ENCODE data around the gene ASTN2.
"Not testable (repeated sequence)": the region's sequence is repeated elsewhere in the genome, so short reads cannot be mapped to it uniquely, and the experiment has no call there.

ASTN2 gene

DNA sequence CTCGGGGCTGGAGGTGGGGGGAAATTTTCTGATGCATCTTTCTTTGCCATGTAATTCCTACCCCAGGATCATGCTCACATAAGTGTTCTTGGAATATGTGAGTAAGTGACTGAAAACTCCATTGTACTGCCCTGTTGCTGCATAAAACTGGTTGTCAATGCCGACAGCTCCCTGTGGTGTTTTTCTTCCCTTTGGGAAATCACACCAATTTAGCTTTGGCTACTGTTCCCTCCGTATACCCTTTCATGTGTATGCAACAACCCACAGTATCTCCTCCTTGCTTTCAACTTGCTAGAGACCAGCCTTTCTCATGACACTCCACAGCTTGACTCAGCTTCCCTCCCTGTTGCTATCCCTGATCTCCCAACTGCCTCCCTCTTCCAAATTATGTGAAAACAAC is 487.1 kb downstream of the ASTN2 start:
- Histone ChIP-seq H3K4me1 (ENCODE audit: control insufficient read depth in 1 of 2, insufficient read depth in 2 of 2, low read length in 2 of 2) (no peaks in the 10 kb centered on the region), H3K27me3 (ENCODE audit: low read depth, low read length) (no peaks in the 10 kb centered on the region), H3K9me3 (ENCODE audit: control insufficient read depth in 1 of 2, low read length in 2 of 2) (no peaks in the 10 kb centered on the region), H3K27ac (ENCODE audit: low read length) (no peak overlapping the region), H3K36me3 (ENCODE audit: control insufficient read depth in 1 of 2, insufficient read depth in 2 of 2, low read length in 2 of 2) (no peaks in the 10 kb centered on the region), H3K4me3 (ENCODE audit: low read depth in 1 of 2, low read length in 2 of 2) (no peak overlapping the region)

GRCh38 chr9:116925121-116925520 is 489.7 kb downstream of the ASTN2 start:
- Histone ChIP-seq H3K27ac (ENCODE audit: low read length) (no peak overlapping the region), H3K4me1 (ENCODE audit: control insufficient read depth in 1 of 2, insufficient read depth in 2 of 2, low read length in 2 of 2) (no peaks in the 10 kb centered on the region), H3K36me3 (ENCODE audit: control insufficient read depth in 1 of 2, insufficient read depth in 2 of 2, low read length in 2 of 2) (no peaks in the 10 kb centered on the region), H3K27me3 (ENCODE audit: low read depth, low read length) (no peaks in the 10 kb centered on the region), H3K9me3 (ENCODE audit: control insufficient read depth in 1 of 2, low read length in 2 of 2) (no peaks in the 10 kb centered on the region), H3K4me3 (ENCODE audit: low read depth in 1 of 2, low read length in 2 of 2) (no peak overlapping the region)

- H3K4me1 ChIP-seq (ENCODE audit: control insufficient read depth in 1 of 2, insufficient read depth in 2 of 2, low read length in 2 of 2) = no peaks in the 10 kb centered on the region
- no peak overlapping the region for H3K4me3 ChIP-seq (ENCODE audit: low read depth in 1 of 2, low read length in 2 of 2)
- H3K36me3 ChIP-seq (ENCODE audit: control insufficient read depth in 1 of 2, insufficient read depth in 2 of 2, low read length in 2 of 2) = no peaks in the 10 kb centered on the region
- no peaks in the 10 kb centered on the region for H3K9me3 ChIP-seq (ENCODE audit: control insufficient read depth in 1 of 2, low read length in 2 of 2)
- H3K27me3 ChIP-seq (ENCODE audit: low read depth, low read length) = no peaks in the 10 kb centered on the region
- H3K27ac ChIP-seq (ENCODE audit: low read length) = no peak overlapping the region
These were observed 490.3 kb downstream of the ASTN2 start for GRCh38 chr9:116924462-116925110.

DNA sequence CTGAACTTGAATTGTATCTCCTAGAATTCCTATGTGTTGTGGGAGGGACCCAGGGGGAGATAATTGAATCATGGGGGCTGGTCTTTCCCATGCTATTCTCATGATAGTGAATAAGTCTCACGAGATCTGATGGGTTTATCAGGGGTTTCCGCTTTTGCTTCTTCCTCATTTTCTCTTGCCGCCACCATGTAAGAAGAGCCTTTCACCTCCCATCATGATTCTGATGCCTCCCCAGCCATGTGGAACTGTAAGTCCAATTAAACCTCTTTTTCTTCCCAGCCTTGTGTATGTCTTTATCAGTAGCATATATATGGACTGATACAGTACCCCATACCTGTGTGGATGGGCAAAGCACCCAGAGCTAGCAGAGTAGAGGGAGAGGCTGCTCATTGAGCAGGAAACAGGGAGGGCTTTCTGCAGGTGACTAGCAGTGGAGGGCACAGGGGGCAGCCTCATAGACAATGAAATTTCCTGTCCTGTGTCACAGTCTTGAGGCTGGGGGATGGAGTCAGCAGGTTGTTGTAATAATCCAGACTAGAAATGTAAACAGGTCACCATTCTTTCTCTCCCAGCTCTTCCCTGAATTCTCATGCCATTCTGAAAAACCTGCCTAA is 496.9 kb downstream of the ASTN2 start:
- H3K4me1 ChIP-seq (ENCODE audit: control insufficient read depth in 1 of 2, insufficient read depth in 2 of 2, low read length in 2 of 2) = not testable (repeated sequence)

GRCh38 chr9:116913536-116913935 is 501.3 kb downstream of the ASTN2 start:
- H3K4me3 ChIP-seq (ENCODE audit: low read depth in 1 of 2, low read length in 2 of 2) = no peak overlapping the region
- H3K27me3 ChIP-seq (ENCODE audit: low read depth, low read length) = no peaks in the 10 kb centered on the region
- no peaks in the 10 kb centered on the region for H3K9me3 ChIP-seq (ENCODE audit: control insufficient read depth in 1 of 2, low read length in 2 of 2)
- no peak overlapping the region for H3K27ac ChIP-seq (ENCODE audit: low read length)
- no peaks in the 10 kb centered on the region for H3K36me3 ChIP-seq (ENCODE audit: control insufficient read depth in 1 of 2, insufficient read depth in 2 of 2, low read length in 2 of 2)
- H3K4me1 ChIP-seq (ENCODE audit: control insufficient read depth in 1 of 2, insufficient read depth in 2 of 2, low read length in 2 of 2) = no peaks in the 10 kb centered on the region

More for the DNA sequence above, 496.9 kb downstream of the ASTN2 start:
- not testable (repeated sequence) for H3K36me3 ChIP-seq (ENCODE audit: control insufficient read depth in 1 of 2, insufficient read depth in 2 of 2, low read length in 2 of 2); H3K27ac ChIP-seq (ENCODE audit: low read length); H3K9me3 ChIP-seq (ENCODE audit: control insufficient read depth in 1 of 2, low read length in 2 of 2); H3K27me3 ChIP-seq (ENCODE audit: low read depth, low read length); H3K4me3 ChIP-seq (ENCODE audit: low read depth in 1 of 2, low read length in 2 of 2)

DNA sequence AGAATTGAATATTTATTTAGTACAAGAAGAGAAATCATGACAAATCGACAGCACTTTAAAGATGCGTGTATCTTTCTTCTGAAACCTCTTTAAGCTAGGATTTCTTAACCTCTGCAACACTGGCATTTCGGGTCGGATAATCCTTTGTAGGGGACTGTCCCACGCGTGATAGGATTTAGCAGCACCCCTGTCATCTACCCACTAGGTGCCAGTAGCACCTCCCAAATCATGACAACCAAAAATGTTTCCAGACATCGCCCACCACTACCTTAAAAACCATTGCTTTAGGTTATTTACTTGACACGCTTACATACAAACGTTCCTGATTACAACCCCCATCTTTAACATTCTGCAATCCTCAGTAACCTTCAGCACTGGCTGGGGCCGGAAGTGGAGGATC is 504.7 kb downstream of the ASTN2 start:
- Histone ChIP-seq H3K9me3 (ENCODE audit: control insufficient read depth in 1 of 2, low read length in 2 of 2) (no peaks in the 10 kb centered on the region), H3K36me3 (ENCODE audit: control insufficient read depth in 1 of 2, insufficient read depth in 2 of 2, low read length in 2 of 2) (no peaks in the 10 kb centered on the region), H3K4me1 (ENCODE audit: control insufficient read depth in 1 of 2, insufficient read depth in 2 of 2, low read length in 2 of 2) (no peaks in the 10 kb centered on the region), H3K27ac (ENCODE audit: low read length) (no peak overlapping the region), H3K4me3 (ENCODE audit: low read depth in 1 of 2, low read length in 2 of 2) (no peak overlapping the region), H3K27me3 (ENCODE audit: low read depth, low read length) (no peaks in the 10 kb centered on the region)

DNA sequence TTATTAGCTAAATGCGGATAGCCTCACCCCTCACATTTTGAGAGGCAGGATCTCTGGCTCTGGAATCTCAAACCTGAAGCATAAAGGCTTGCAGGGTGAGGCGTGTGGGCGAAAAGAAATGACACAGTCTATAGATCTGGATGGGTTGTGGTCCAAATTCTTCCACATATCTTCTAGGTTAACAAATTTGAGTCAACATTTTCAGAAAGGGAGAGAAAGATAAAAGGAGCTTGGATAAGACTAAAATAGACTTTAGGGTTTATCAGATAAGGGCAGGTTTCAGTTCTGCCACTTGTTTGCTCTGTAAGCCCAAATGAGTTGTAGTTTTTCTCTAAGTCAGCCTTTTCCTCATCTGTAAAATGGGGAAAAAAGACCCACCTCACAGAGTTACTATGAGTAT is 506.9 kb downstream of the ASTN2 start:
- Histone ChIP-seq H3K4me1 (ENCODE audit: control insufficient read depth in 1 of 2, insufficient read depth in 2 of 2, low read length in 2 of 2) (no peaks in the 10 kb centered on the region), H3K27ac (ENCODE audit: low read length) (no peak overlapping the region), H3K9me3 (ENCODE audit: control insufficient read depth in 1 of 2, low read length in 2 of 2) (no peaks in the 10 kb centered on the region), H3K27me3 (ENCODE audit: low read depth, low read length) (no peaks in the 10 kb centered on the region), H3K4me3 (ENCODE audit: low read depth in 1 of 2, low read length in 2 of 2) (no peak overlapping the region), H3K36me3 (ENCODE audit: control insufficient read depth in 1 of 2, insufficient read depth in 2 of 2, low read length in 2 of 2) (no peaks in the 10 kb centered on the region)

- Histone ChIP-seq H3K36me3 (ENCODE audit: control insufficient read depth in 1 of 2, insufficient read depth in 2 of 2, low read length in 2 of 2) (no peaks in the 10 kb centered on the region), H3K27me3 (ENCODE audit: low read depth, low read length) (no peaks in the 10 kb centered on the region), H3K4me1 (ENCODE audit: control insufficient read depth in 1 of 2, insufficient read depth in 2 of 2, low read length in 2 of 2) (no peaks in the 10 kb centered on the region), H3K9me3 (ENCODE audit: control insufficient read depth in 1 of 2, low read length in 2 of 2) (peaks cover 0 to 4% of the 10 kb centered on the region in 2 donors), H3K27ac (ENCODE audit: low read length) (no peak overlapping the region), H3K4me3 (ENCODE audit: low read depth in 1 of 2, low read length in 2 of 2) (no peak overlapping the region)
These were observed 509.7 kb downstream of the ASTN2 start for GRCh38 chr9:116905171-116905588.

- no peaks in the 10 kb centered on the region for H3K27me3 ChIP-seq (ENCODE audit: low read depth, low read length)
- H3K9me3 ChIP-seq (ENCODE audit: control insufficient read depth in 1 of 2, low read length in 2 of 2) = peaks cover 0 to 4% of the 10 kb centered on the region in 2 donors
- no peaks in the 10 kb centered on the region for H3K36me3 ChIP-seq (ENCODE audit: control insufficient read depth in 1 of 2, insufficient read depth in 2 of 2, low read length in 2 of 2)
- H3K4me1 ChIP-seq (ENCODE audit: control insufficient read depth in 1 of 2, insufficient read depth in 2 of 2, low read length in 2 of 2) = no peaks in the 10 kb centered on the region
- no peak overlapping the region for H3K27ac ChIP-seq (ENCODE audit: low read length)
- H3K4me3 ChIP-seq (ENCODE audit: low read depth in 1 of 2, low read length in 2 of 2) = no peak overlapping the region
These were observed 510.7 kb downstream of the ASTN2 start for GRCh38 chr9:116904165-116904564.

- no peak overlapping the region for H3K4me3 ChIP-seq (ENCODE audit: low read depth in 1 of 2, low read length in 2 of 2)
- H3K36me3 ChIP-seq (ENCODE audit: control insufficient read depth in 1 of 2, insufficient read depth in 2 of 2, low read length in 2 of 2) = no peaks in the 10 kb centered on the region
- H3K27me3 ChIP-seq (ENCODE audit: low read depth, low read length) = no peaks in the 10 kb centered on the region
- H3K9me3 ChIP-seq (ENCODE audit: control insufficient read depth in 1 of 2, low read length in 2 of 2) = peaks cover 0 to 4% of the 10 kb centered on the region in 2 donors
- no peak overlapping the region for H3K27ac ChIP-seq (ENCODE audit: low read length)
- no peaks in the 10 kb centered on the region for H3K4me1 ChIP-seq (ENCODE audit: control insufficient read depth in 1 of 2, insufficient read depth in 2 of 2, low read length in 2 of 2)
These were observed 513.6 kb downstream of the ASTN2 start for GRCh38 chr9:116901260-116901659.

DNA sequence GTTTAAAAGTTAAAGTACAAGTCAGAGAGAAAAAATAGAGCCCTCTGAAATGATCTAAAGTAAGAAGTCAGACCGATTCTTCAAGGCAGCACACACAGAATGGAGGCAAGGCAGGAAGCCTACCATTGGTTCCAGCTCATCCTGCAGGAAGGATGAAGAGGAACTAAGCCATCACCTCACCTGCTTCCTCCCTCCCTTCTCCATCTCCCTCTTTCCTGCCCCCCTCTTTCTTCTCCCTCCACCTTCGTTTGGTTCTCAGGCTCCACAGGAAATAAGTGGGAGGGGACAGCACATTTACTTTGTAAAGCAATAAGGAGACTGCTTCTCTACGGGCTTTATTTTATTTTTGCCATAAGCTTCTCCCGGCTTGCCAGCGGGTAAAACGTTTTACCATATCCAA is 514.3 kb downstream of the ASTN2 start:
- H3K27me3 ChIP-seq (ENCODE audit: low read depth, low read length) = no peaks in the 10 kb centered on the region
- H3K36me3 ChIP-seq (ENCODE audit: control insufficient read depth in 1 of 2, insufficient read depth in 2 of 2, low read length in 2 of 2) = no peaks in the 10 kb centered on the region
- no peak overlapping the region for H3K4me3 ChIP-seq (ENCODE audit: low read depth in 1 of 2, low read length in 2 of 2)
- H3K9me3 ChIP-seq (ENCODE audit: control insufficient read depth in 1 of 2, low read length in 2 of 2) = peaks cover 0 to 4% of the 10 kb centered on the region in 2 donors
- no peak overlapping the region for H3K27ac ChIP-seq (ENCODE audit: low read length)
- H3K4me1 ChIP-seq (ENCODE audit: control insufficient read depth in 1 of 2, insufficient read depth in 2 of 2, low read length in 2 of 2) = no peaks in the 10 kb centered on the region

DNA sequence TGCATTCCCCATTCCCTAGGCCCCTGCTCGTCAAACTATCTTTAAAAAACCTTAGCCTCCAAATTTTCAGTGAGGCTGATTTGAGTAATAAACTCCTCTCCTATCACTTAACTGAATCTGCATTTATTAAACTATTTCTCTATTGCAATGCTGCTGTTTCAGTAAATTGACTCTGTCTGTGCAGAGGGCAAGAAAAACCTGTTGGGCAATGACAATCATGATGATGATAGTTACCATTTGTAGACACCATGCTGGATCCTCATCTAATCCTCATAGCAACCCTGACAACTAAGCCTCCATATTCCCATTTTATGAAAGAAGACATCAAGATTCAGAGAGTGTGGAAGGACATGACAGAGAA is 514.9 kb downstream of the ASTN2 start:
- Histone ChIP-seq H3K27ac (ENCODE audit: low read length) (no peak overlapping the region), H3K36me3 (ENCODE audit: control insufficient read depth in 1 of 2, insufficient read depth in 2 of 2, low read length in 2 of 2) (no peaks in the 10 kb centered on the region), H3K4me3 (ENCODE audit: low read depth in 1 of 2, low read length in 2 of 2) (no peak overlapping the region), H3K9me3 (ENCODE audit: control insufficient read depth in 1 of 2, low read length in 2 of 2) (peaks cover 0 to 4% of the 10 kb centered on the region in 2 donors), H3K27me3 (ENCODE audit: low read depth, low read length) (no peaks in the 10 kb centered on the region), H3K4me1 (ENCODE audit: control insufficient read depth in 1 of 2, insufficient read depth in 2 of 2, low read length in 2 of 2) (no peaks in the 10 kb centered on the region)
